ENCODE data around the gene DDX49. TPM values are rescaled to one million over a fixed set of nuclear protein-coding genes. Genes with fewer than 3 reads are reported as not detected.

Gene DDX49
- total and polyA plus RNA-seq, 10 donors = 31.0 to 48.0 (median 36.6) TPM

DNA sequence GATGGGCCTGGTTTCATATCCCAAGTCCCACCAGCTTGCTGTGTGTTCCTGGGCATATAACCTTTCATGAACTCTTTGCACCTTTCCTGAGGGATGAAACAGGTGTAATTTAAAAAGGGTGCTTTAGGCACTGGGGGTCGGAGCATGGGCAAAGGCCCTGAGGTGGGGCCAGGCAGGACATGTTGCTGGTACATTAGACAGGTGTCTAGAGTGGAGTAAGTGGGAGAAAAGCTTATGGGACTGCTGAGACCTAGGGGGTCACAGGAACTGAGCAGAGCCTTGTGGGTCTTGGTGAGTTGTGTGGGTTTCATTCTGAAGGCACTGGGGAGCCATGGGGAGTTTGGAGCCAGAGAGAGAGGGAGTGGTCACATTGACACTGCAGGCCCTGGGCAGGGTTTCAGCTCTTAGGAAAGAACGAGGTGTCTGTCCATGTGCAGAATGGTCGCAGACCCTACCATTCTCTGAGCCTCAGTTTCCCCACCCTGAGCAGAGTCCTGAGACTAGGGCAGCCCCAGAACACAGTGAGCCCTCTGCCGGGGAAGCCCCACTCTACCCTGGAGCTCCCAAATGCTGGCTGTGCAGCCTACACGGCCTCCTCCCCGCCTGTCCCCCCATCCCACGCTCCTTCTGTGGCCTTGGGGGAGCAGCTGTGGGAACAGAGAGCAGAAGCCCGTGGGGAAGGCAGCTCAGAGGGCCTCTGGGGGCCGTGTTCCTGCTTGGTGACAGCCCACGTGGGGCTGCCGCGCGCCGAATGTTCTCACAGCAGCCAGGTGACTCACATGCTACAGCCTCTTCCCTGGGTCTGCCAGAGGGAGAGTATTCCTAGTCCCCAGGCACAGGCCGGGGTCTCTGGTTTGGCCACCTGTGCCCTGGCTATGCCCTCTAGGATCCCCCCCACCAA is 28.8 kb downstream of the DDX49 start:
- Histone ChIP-seq H3K36me3 (no peaks in the 10 kb centered on the region), H3K9me3 (no peaks in the 10 kb centered on the region), H3K4me1 (peaks cover 3 to 66% (median 27%) of the 10 kb centered on the region in 6 donors), H3K27ac (peak overlapping the region in 3 of 8 donors; percentile 8 to 71 (median 68)), H3K27me3 (replicated peaks in 1 of 7) (no peaks in the 10 kb centered on the region), H3K4me3 (no peak overlapping the region)
- no peak for TF ChIP-seq POLR2A (IDR thresholded peaks at IDR 0.05)
- TF ChIP-seq, protein P1, sequence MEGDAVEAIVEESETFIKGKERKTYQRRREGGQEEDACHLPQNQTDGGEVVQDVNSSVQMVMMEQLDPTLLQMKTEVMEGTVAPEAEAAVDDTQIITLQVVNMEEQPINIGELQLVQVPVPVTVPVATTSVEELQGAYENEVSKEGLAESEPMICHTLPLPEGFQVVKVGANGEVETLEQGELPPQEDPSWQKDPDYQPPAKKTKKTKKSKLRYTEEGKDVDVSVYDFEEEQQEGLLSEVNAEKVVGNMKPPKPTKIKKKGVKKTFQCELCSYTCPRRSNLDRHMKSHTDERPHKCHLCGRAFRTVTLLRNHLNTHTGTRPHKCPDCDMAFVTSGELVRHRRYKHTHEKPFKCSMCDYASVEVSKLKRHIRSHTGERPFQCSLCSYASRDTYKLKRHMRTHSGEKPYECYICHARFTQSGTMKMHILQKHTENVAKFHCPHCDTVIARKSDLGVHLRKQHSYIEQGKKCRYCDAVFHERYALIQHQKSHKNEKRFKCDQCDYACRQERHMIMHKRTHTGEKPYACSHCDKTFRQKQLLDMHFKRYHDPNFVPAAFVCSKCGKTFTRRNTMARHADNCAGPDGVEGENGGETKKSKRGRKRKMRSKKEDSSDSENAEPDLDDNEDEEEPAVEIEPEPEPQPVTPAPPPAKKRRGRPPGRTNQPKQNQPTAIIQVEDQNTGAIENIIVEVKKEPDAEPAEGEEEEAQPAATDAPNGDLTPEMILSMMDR (IDR thresholded peaks at IDR 0.05 in 8 of 11, conservative IDR thresholded peaks at IDR 0.05 in 3 of 11) = no peak
- TF ChIP-seq POLR2AphosphoS5 (IDR thresholded peaks at IDR 0.05) = no peak
- intact Hi-C loops (cut with DNase I; ENCODE audit: low total_unique reads) = no loop called here
- DNase-seq = no peak
- WGBS, 5 donors = 69 to 81% (median 77%) methylated on average over 15 of the region's 15 CpGs

DNA sequence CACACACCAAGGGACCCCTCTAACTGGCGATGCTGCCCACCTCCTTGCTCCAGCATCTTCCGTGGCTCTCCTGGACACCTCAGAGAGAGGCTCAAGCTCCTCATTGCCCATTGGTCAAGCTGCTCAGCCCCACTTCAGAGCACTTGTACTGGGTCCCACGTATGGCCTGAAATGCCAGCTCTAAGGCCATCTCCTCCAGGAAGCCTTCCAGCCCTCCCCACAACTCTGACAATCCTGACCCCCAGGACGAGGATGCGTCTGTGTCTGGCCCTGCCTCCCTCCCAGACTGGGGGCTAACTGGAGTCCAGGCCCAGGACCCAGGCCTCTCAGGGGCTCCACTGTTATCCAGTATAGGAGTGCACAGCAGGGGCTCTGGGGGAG is 29.5 kb downstream of the DDX49 start:
- TF ChIP-seq POLR2AphosphoS5 (IDR thresholded peaks at IDR 0.05) = no peak
- TF ChIP-seq, protein P1 (IDR thresholded peaks at IDR 0.05 in 8 of 11, conservative IDR thresholded peaks at IDR 0.05 in 3 of 11) = no peak
- TF ChIP-seq POLR2A (IDR thresholded peaks at IDR 0.05) = no peak
- DNase-seq = no peak
- 82 to 96% (median 84%) methylated on average over 4 to 5 of the region's 5 CpGs for WGBS, 5 donors
- Histone ChIP-seq H3K36me3 (no peaks in the 10 kb centered on the region), H3K9me3 (no peaks in the 10 kb centered on the region), H3K27me3 (replicated peaks in 1 of 7) (no peaks in the 10 kb centered on the region), H3K4me1 (peaks cover 3 to 63% (median 26%) of the 10 kb centered on the region in 6 donors), H3K4me3 (no peak overlapping the region), H3K27ac (peak overlapping the region in 6 of 8 donors; percentile 8 to 71 (median 59))
- intact Hi-C loops (cut with DNase I; ENCODE audit: low total_unique reads) = no loop called here

DNA sequence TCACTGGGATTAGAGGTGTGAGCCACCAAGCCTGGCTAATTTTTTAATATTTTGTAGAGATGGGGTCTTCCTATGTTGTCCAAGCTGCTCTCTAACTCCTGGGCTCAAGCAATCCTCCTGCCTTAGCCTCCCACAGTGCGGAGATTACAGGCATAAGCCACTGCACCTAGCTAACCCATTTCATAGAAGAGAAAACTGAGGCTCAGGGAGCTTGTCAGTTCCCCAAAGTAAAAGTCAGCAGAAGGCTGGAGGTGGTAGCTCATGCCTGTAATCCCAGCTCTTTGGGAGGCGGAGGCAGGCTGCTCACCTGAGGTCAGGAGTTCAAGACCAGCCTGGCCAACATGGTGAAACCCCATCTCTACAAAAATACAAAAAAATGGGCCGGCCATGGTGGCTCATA is 30.3 kb downstream of the DDX49 start:
- TF ChIP-seq, protein P1 (IDR thresholded peaks at IDR 0.05 in 8 of 11, conservative IDR thresholded peaks at IDR 0.05 in 3 of 11) = no peak
- Histone ChIP-seq H3K27me3 (replicated peaks in 1 of 7) (no peaks in the 10 kb centered on the region), H3K4me3 (no peak overlapping the region), H3K4me1 (peaks cover 3 to 54% (median 22%) of the 10 kb centered on the region in 6 donors), H3K9me3 (no peaks in the 10 kb centered on the region), H3K36me3 (no peaks in the 10 kb centered on the region), H3K27ac (peak overlapping the region in 7 of 8 donors; percentile 8 to 71 (median 48))
- WGBS, 5 donors = 86 to 95% (median 93%) methylated on average over 3 of the region's 3 CpGs
- intact Hi-C loops (cut with DNase I; ENCODE audit: low total_unique reads) = no loop called here
- DNase-seq = no peak

DNA sequence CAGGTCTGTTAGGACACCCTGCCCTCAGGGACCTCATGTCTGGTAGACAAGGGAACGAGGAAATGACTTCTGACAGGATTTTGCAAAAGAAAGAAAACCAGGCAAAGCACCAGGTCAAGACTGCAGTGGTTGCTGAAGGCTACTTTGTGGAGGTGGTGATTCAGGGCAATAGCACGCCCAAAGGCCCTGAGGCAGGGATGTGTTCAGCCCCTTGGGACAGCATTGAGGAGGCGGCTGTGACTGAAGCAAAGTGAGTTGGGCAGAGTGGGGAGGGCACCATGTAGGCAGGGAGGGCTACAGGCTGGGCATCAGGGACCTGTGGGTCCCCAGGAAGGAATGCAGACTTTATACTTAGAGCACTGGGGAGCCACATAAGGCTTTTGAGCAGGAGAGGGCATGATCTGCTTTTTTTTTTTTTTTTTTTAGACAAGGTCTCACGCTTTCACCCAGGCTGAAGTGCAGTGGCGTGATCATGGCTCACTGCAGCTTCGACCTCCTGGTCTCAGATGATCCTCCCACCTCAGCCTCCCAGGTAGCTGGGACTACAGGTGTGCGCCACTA is 32.3 kb downstream of the DDX49 start:
- H3K27ac ChIP-seq = peak overlapping the region in 3 of 8 donors; percentile 23 to 63 (median 60)
- H3K4me3 ChIP-seq = no peak overlapping the region
- intact Hi-C loops (cut with DNase I; ENCODE audit: low total_unique reads) = no loop called here
- TF ChIP-seq POLR2A (IDR thresholded peaks at IDR 0.05) (no peak), POLR2AphosphoS5 (IDR thresholded peaks at IDR 0.05) (no peak)
- TF ChIP-seq, protein P1 (IDR thresholded peaks at IDR 0.05 in 8 of 11, conservative IDR thresholded peaks at IDR 0.05 in 3 of 11) = no peak
- H3K36me3 ChIP-seq = no peaks in the 10 kb centered on the region
- H3K27me3 ChIP-seq (replicated peaks in 1 of 7) = no peaks in the 10 kb centered on the region
- 79 to 87% (median 84%) methylated on average over 6 to 7 of the region's 7 CpGs for WGBS, 5 donors
- no peak for DNase-seq
- no peaks in the 10 kb centered on the region for H3K9me3 ChIP-seq
- H3K4me1 ChIP-seq = peaks cover 3 to 44% (median 19%) of the 10 kb centered on the region in 6 donors
